ENCODE data around the gene NTSR2. TPM values are rescaled to one million over a fixed set of nuclear protein-coding genes. Genes with fewer than 3 reads are reported as not detected.

The NTSR2 gene
- total and polyA plus RNA-seq, 4 donors: not detected

DNA sequence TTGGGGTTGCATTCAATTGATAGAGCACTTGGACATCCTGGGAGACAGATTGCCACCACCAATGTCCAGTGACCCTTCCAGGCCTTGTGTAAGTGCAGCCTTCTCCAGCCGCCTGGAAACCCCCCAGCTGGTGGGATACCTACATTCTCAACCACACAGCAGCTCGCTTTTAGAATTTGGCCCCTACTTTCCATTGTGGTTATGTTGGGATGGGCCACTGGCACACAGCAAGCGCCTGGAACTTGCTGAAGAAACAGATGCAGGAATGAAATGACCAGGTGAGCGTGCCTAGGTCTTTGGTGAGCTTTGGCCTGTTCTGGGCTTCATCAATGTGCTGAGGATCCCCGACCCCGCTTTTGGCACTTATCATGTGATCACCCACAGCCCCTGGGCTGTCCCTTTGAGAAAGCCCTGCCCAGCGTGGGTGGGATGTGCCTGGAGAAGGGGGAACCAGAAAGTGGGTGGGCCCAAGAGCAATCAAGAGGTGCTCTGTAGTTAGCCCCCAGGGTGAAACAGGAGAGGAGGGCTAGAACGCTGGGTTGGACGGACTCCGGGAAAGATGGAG lies 16.0 kb upstream of the NTSR2 start:
- TF ChIP-seq TAF1 (conservative IDR thresholded peaks at IDR 0.05) (no peak), EGR1 (IDR thresholded peaks at IDR 0.05; ENCODE audit: low read depth in 2 of 2) (no peak), FOXA2 (IDR thresholded peaks at IDR 0.05) (no peak), RAD21 (IDR thresholded peaks at IDR 0.05) (no peak), HNF4A (conservative IDR thresholded peaks at IDR 0.05) (no peak), YY1 (IDR thresholded peaks at IDR 0.05) (no peak)
- TF ChIP-seq, protein P1, sequence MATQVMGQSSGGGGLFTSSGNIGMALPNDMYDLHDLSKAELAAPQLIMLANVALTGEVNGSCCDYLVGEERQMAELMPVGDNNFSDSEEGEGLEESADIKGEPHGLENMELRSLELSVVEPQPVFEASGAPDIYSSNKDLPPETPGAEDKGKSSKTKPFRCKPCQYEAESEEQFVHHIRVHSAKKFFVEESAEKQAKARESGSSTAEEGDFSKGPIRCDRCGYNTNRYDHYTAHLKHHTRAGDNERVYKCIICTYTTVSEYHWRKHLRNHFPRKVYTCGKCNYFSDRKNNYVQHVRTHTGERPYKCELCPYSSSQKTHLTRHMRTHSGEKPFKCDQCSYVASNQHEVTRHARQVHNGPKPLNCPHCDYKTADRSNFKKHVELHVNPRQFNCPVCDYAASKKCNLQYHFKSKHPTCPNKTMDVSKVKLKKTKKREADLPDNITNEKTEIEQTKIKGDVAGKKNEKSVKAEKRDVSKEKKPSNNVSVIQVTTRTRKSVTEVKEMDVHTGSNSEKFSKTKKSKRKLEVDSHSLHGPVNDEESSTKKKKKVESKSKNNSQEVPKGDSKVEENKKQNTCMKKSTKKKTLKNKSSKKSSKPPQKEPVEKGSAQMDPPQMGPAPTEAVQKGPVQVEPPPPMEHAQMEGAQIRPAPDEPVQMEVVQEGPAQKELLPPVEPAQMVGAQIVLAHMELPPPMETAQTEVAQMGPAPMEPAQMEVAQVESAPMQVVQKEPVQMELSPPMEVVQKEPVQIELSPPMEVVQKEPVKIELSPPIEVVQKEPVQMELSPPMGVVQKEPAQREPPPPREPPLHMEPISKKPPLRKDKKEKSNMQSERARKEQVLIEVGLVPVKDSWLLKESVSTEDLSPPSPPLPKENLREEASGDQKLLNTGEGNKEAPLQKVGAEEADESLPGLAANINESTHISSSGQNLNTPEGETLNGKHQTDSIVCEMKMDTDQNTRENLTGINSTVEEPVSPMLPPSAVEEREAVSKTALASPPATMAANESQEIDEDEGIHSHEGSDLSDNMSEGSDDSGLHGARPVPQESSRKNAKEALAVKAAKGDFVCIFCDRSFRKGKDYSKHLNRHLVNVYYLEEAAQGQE (IDR thresholded peaks at IDR 0.05): no peak
- TF ChIP-seq, protein P2, sequence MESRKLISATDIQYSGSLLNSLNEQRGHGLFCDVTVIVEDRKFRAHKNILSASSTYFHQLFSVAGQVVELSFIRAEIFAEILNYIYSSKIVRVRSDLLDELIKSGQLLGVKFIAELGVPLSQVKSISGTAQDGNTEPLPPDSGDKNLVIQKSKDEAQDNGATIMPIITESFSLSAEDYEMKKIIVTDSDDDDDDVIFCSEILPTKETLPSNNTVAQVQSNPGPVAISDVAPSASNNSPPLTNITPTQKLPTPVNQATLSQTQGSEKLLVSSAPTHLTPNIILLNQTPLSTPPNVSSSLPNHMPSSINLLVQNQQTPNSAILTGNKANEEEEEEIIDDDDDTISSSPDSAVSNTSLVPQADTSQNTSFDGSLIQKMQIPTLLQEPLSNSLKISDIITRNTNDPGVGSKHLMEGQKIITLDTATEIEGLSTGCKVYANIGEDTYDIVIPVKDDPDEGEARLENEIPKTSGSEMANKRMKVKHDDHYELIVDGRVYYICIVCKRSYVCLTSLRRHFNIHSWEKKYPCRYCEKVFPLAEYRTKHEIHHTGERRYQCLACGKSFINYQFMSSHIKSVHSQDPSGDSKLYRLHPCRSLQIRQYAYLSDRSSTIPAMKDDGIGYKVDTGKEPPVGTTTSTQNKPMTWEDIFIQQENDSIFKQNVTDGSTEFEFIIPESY (IDR thresholded peaks at IDR 0.05): no peak
- TF ChIP-seq, protein P3, sequence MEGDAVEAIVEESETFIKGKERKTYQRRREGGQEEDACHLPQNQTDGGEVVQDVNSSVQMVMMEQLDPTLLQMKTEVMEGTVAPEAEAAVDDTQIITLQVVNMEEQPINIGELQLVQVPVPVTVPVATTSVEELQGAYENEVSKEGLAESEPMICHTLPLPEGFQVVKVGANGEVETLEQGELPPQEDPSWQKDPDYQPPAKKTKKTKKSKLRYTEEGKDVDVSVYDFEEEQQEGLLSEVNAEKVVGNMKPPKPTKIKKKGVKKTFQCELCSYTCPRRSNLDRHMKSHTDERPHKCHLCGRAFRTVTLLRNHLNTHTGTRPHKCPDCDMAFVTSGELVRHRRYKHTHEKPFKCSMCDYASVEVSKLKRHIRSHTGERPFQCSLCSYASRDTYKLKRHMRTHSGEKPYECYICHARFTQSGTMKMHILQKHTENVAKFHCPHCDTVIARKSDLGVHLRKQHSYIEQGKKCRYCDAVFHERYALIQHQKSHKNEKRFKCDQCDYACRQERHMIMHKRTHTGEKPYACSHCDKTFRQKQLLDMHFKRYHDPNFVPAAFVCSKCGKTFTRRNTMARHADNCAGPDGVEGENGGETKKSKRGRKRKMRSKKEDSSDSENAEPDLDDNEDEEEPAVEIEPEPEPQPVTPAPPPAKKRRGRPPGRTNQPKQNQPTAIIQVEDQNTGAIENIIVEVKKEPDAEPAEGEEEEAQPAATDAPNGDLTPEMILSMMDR (IDR thresholded peaks at IDR 0.05; ENCODE audit: low read depth, low read length, missing input control): no peak
- DNase-seq (ENCODE audit: low spot score): no peak
- WGBS: 94% methylated on average over 10 of the region's 10 CpGs

DNA sequence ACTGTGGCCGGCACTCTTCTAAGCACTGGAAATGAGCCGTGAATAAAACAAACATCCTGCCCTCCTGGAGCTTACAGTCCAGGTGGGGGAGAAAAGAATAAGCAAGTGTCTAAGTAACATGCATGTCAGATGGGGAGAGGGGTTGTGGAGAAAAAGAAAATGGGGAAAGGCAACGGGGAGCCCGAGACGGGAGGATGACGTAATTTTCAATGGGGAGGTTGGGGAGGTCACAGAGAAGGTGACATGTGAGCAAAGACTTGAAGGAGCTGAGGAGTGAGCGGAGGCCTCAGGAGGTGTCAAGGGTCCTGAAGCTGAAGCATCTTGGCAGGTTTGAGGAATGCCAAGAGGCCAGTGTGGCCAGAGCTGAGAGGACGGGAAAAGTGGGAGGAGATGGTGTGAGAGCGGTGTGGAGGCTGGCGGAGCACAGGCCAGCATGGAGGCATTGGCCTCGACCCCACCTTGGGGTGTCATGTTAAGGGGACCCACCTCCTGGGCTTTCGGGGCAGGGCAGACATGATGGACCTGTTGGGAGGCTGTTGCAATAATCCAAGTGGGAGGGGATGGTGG lies 15.0 kb upstream of the NTSR2 start:
- H3K4me3 ChIP-seq (ENCODE audit: low read depth in 1 of 3, low read length in 3 of 3): no peak overlapping the region
- peaks cover 0 to 10% (median 5%) of the 10 kb centered on the region in 4 donors for H3K4me1 ChIP-seq (ENCODE audit: control insufficient read depth in 4 of 4, insufficient read depth in 4 of 4, low read length in 3 of 4)
- no peak for TF ChIP-seq HNF4G (IDR thresholded peaks at IDR 0.05)
- TF ChIP-seq GABPA (IDR thresholded peaks at IDR 0.05 in 1 of 2, conservative IDR thresholded peaks at IDR 0.05 in 1 of 2): no peak
- TF ChIP-seq SP1 (IDR thresholded peaks at IDR 0.05): no peak
- no peak for TF ChIP-seq FOXA2 (IDR thresholded peaks at IDR 0.05)
- TF ChIP-seq EGR1 (IDR thresholded peaks at IDR 0.05; ENCODE audit: low read depth in 2 of 2): no peak
- no peak for TF ChIP-seq NR2F2 (IDR thresholded peaks at IDR 0.05)
- no peak for DNase-seq (ENCODE audit: low spot score)
- no peaks in the 10 kb centered on the region for H3K36me3 ChIP-seq (ENCODE audit: control insufficient read depth in 4 of 4, insufficient read depth in 3 of 4, low read depth in 1 of 4, low read length in 3 of 4)
- H3K9me3 ChIP-seq (ENCODE audit: control insufficient read depth in 4 of 4, low read length in 3 of 4): no peaks in the 10 kb centered on the region
- H3K27me3 ChIP-seq (ENCODE audit: control insufficient read depth in 4 of 4, insufficient read depth in 4 of 4, low read length in 3 of 4): no peaks in the 10 kb centered on the region
- no peak overlapping the region for H3K27ac ChIP-seq (ENCODE audit: low read depth in 1 of 2, low read length in 2 of 2)
- WGBS: 87% methylated on average over 12 of the region's 12 CpGs
- no peak overlapping the region for H3K9ac ChIP-seq (ENCODE audit: low read depth in 1 of 2, low read length in 2 of 2)

More for the DNA sequence above, 16.0 kb upstream of the NTSR2 start:
- no peaks in the 10 kb centered on the region for H3K27me3 ChIP-seq (ENCODE audit: control insufficient read depth in 4 of 4, insufficient read depth in 4 of 4, low read length in 3 of 4)
- H3K4me1 ChIP-seq (ENCODE audit: control insufficient read depth in 4 of 4, insufficient read depth in 4 of 4, low read length in 3 of 4): peaks cover 0 to 10% (median 5%) of the 10 kb centered on the region in 4 donors
- H3K9ac ChIP-seq (ENCODE audit: low read depth in 1 of 2, low read length in 2 of 2): no peak overlapping the region
- H3K36me3 ChIP-seq (ENCODE audit: control insufficient read depth in 4 of 4, insufficient read depth in 3 of 4, low read depth in 1 of 4, low read length in 3 of 4): no peaks in the 10 kb centered on the region
- H3K27ac ChIP-seq (ENCODE audit: low read depth in 1 of 2, low read length in 2 of 2): no peak overlapping the region
- H3K4me3 ChIP-seq (ENCODE audit: low read depth in 1 of 3, low read length in 3 of 3): no peak overlapping the region
- no peaks in the 10 kb centered on the region for H3K9me3 ChIP-seq (ENCODE audit: control insufficient read depth in 4 of 4, low read length in 3 of 4)
